HG03280 (cell line): ENCODE data around the gene MLLT3.

Experiments used
- ATAC-seq: cut with Tn5 transposase; IDR thresholded peaks from one replicate; pipeline ENCODE4 v1.9.1; 2021; ENCODE audit warnings: mild to moderate bottlenecking, moderate library complexity; ENCODE audit not compliant: unreplicated experiment

MLLT3 gene

DNA sequence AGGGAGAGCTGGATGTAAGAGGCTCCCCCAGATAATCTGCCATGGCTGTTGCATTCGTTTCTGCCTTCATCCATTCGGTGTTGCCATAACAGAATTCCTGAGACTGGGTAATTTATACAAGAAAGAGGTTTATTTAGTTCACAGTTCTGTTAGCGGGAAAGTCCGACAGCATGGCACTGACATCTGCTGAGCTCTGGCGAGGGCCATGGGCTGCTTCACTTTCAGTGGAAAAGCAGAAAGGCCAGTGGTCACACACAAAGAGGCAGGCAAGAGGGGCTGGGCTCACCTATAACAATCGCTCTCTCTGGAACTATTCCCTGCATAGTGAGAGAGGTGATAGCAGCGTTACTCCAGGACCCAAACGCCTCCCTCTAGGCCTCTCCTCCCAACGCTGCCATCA, 305.9 kb downstream of the MLLT3 start:
- ATAC-seq = no peak

DNA sequence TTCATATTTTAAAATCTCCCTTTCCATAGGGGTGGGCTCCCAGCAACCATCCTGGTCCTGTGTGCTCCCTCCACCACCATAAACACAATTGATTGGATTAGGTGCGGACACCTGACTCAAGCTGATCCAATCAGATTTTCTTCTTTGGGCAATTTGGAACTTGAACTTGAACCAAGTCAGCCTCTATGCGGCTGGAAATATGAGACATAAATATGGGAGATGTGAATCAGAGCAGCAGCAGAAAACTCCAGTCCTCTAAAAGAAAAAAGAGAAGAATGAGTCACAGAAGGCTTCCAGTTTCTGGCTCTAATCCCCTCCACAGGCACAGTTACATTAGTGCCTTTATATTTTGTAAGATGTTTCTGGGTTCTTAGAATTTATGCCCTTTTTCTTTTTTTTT, 306.6 kb downstream of the MLLT3 start:
- ATAC-seq = no peak

DNA sequence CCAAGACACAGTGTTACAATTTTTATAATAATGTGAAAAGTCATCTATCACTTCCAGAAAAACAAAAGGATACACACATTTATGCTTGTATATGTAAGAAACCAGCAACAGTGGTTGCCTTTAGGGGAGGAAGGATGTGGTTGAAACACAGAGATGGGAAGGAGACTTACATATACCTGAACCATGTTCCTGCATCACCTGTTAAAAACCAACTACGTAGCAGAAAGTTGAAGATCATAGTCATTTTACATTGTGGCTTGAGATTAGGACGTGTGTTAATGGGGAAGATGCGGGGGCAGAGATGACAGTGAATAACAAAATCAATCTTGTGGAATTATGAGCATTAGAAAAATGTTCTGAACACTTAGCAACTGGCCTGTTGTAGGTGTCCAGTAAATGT, 307.3 kb downstream of the MLLT3 start:
- no peak for ATAC-seq

DNA sequence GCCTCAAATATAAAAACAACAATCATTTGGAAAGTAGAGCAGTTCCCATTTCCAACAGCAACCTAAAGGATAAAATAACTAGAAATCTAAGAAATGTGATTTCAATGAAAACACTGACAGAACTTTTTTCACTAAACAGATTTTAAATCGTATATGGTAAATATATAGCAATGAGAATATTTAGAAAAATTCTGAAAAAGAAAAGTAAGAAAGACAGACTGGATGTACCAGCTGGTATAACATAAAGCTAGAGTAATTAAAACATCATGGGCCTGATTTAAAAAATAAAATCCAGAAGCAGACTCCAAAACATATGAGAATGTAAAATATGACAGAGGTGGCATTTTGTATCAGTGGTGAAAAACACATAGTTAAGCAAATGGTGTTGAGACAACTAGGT, 308.9 kb downstream of the MLLT3 start:
- ATAC-seq = no peak

DNA sequence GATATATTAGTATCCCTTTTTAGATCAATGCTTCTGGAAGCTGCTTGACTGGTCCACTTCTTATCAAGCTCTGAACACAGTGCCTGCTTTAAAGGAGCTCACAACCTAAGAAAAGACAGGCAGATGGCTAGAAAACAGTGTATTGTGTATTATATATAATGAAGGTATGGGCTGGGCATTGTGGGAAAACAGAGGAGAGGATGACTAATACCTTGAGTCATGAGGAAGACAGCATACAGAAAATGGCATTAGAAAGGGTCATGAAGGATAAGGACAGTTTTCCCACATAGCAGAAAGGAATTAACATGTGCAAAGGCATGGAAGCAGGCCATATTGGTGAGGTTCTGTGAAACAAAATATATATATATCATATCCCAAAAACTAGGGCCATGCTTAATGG, 309.6 kb downstream of the MLLT3 start:
- no peak for ATAC-seq

DNA sequence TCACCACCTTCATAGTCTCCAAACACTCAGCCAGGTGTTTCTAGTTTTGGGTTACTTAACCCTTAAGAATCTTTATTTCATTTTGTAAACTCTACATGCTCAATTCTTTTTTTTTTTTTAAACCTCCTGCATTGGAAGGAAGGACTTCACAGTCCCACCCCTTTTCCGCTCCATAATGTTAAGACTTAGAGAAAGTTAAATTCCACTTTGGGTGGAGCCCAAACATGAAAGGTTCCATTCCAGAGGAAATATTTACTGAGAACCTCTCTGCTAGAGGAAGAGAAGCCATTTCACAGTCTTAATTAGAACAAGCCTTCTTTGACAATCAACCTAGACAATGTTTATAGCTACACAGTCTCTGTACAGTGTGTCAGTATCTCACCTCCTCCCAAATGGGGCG, 312.3 kb downstream of the MLLT3 start:
- no peak for ATAC-seq

DNA sequence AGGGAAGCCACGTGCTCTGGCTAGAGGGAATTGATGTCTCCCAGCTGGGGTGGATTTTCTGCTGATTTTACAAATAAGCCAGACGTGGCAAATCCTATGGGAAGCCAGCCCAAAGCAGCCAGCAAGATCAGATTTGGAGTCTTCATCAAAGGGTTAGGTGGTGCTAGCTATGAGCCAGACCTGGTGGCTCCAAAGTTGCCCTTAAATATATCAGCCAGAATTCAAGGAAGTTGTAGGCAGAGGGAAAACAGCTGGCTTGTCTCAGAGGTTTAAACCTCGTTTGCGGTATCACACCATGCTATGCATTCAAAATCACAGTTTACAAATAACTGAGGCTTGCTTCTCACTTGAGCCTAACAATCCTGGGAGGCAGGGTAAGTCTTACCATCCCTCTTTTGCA, 313.2 kb downstream of the MLLT3 start:
- no peak for ATAC-seq

DNA sequence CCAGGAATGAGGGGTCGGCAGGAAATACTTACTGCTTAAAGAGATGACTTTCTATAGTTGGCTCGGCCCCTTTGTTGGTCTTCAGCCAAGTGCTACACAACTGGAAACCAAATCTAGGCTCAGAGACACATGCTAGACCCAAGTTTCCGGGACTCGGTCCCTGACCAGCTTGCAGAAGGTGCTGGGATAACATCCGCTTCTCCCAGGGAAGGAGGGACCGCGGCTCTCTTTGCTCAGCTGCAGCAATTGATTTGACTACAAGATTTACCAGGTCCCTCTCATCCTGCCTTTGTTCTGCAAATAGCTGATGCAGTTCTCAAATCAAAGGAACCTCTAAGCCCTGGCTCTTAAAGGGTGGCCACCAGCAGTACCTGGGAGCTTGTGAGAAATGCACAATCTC, 314.7 kb downstream of the MLLT3 start:
- ATAC-seq = no peak

DNA sequence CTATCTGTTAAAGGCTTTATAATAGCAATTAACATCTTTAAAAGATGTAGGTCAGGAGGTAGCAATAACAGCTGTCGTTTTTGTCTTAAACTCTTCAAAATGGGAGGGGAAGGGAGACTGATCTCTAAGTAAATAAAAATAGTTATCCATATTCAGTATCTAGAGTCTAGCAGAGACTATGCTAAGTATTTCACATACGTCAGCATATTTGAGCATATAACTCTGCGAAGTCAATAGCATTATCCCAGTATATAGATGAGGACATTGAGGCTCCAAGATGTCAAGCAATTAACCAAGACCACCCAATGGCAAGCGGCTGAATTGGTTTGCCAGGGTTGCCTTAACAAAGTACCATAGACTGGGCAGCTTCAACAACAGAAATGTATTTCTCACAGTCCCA, 316.8 kb downstream of the MLLT3 start:
- ATAC-seq = no peak

DNA sequence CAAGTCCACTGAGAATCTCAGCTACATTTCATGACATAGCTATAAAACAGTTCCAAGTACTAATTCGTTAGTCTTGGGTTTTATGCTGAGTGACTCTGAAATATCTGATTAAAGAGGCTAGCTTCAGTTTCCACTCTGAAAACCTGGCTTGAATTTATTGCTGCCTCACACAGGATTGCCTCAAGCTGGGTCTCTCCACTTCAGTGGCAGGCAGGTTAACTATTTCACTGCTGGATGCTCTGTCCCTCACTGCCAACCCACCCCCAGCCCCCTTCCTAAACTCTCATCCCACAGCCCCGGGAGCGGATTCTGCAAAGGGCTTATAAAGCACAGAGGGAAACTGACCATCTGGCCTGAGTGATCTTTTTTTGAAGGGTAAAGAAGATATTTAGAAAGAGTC, 318.3 kb downstream of the MLLT3 start:
- no peak for ATAC-seq

DNA sequence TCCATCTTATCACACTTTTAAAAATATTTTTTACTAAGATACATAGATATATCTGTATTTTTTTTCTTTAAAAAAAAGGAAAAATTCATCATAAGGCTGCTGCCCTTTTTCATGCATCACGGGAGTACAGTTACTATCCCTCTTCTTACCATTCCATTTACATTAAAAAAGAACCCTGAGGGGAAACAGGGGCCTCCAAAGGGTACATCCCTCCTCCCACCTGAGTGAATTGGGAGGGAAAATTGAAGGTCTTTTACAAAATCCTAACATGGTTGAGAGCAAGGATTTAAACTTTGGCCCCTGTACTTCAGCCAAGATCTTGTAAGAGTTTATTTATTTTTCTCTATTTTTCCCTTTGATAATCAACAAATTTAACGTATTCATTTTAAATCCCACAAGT, 319.2 kb downstream of the MLLT3 start:
- no peak for ATAC-seq

DNA sequence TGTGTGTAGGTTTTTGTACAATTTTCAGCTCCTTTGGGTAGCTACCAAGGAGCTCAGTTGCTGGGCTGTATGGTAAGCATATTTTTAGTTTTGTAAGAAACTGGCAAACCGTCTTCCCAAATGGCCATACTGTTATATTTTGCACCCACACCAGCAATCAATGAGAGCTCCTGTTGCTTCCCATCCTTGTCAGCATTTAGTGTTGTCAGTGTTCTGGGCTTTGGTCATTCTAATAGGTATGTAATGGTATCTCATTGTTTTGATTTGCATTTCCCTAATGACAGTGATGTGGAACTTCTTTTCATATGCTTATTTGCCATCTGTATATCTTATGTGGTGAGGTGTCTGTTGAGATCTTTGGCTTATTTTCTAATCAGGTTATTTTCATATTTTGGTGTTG, 320.1 kb downstream of the MLLT3 start:
- ATAC-seq = no peak

DNA sequence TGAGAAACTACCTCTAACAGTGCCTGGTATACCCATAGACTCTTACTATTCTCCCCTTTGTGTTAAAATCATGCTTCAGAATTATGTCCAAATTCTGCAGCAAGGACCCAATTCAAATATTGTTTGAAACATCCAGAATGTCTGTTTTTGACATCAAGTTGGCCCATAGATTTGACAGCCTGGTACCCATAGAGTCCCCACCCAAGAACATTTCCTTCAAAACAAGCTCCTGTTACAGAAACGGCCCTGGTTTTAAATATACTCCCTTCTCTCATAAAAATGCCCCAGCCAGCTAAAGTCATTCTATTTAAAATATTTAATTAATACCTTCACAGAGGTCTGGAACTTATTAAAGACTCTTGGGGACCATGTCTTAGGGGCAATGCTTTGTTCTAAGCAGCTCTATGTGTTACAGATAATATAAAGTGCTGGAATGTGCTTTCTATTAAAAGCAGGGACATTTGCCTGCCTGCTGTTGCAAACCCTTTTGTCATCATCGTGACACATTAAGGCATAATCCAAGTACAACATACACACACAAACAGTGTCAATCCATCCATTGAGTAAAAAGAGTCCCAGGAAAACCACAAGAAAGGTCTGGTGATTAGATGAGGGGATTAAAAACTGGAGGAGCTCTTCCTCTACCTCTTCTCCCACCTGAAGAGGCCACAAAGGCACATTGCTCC, 321.7 kb downstream of the MLLT3 start:
- ATAC-seq = no peak

DNA sequence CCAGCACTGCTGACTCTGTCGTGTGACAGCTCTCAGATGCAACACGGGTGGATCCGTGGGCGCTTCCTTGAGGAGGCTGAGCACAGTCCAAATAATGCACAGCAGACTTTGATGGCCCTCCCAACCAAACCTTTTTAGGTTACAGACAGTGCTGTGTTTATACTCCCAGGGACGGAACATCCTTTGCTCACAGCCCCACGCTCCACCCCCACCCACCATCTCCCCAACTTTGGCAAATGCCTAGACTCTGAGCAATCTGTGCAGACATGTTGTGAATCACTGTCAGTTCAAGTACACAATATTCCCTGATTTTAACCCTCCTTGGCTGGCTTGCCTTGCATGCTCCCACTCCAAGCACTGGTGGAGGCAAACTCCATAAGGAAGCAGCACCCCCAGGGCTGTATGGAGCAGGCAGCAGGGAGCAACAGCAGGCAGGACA, 324.6 kb downstream of the MLLT3 start:
- ATAC-seq = no peak

DNA sequence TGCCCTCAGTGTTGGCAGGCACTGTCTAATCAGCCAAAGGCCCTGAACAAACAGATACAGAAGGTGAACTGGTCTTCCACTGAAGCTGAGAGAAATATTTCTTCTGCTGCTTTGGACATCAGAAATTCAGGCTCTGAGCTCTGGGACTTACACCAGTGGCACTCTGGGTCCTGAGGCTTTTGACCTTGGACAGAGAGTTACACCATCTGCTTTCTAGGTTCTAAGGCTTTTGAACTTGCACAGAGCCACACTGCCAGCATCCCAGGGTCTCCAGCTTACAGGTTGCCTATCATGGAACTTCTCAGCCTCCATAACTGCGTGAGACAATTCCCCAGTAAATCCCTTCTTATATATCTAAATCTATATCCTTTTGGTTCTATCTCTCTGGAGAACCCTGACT, 326.7 kb downstream of the MLLT3 start:
- ATAC-seq = no peak

DNA sequence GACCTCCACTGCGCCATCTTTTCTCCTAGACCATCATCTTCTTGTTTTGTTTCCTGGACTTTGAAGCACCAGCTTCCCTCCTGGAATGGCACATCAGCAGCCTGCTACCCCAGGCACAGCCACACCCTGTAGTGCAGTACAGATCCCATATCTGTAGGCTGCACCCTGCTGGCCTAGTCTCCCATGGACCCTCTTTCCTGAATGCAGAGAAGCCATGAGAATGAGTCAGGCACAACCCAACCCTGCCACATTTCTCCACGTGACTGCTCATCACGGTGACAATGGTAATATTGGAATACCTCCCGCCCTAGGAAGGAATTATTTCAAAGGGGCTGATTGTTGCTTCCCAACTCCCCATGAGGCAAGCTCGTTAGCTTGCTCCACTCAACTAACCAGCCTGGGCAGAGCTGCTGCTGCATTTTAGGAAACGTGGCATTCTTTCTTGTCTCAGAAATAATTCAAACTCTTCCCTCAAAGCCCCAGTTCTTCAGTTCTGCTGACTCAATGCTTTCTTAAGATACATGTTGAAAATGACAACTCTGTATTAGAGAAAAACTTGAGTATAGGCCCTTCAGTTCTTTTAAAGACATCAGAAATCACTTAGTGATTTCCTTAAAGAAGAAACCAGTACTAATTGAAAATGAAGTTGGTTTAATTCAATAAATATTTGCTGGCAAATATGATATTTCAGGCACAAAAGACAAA, 328.1 kb downstream of the MLLT3 start:
- ATAC-seq = no peak

DNA sequence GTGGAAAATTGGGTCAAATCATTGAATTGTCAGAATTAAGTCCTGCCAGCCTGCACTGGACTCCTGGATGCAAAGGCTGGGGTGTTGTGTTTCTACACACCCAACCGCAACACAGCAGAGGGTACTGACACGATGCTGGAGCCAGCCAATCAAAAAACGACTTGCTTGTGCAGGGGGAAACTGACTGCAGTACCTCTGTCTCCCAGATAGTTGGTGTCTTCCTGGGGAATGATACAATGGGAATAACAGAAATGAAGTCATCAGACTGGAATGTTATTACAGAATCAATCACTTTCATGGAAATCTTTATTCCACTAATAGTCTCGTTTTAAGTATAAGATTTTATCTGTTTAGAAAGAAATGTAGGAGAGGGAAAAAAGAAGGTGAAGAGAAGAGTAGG, 330.3 kb downstream of the MLLT3 start:
- ATAC-seq = no peak
